PC-9 (cell line): ENCODE measurements around the gene COL4A6.

Experiments used
- CTCF ChIP-seq: fragments of 200-600 bp; sonication (generic); conservative IDR thresholded peaks from 2 replicates; pipeline ENCODE4 v1.6.1; 2017; ENCODE audit warnings: mixed run types, antibody characterized with exemption, mild to moderate bottlenecking, moderate library complexity
- EZH2 ChIP-seq: fragments of 200-600 bp; sonication (generic); IDR thresholded peaks from 2 replicates; pipeline ENCODE4 v1.8.0; 2017; ENCODE audit warnings: antibody characterized with exemption, low read depth

- TF ChIP-seq CTCF, result no peak
- TF ChIP-seq EZH2, result no peak
Observed at GRCh38 chrX:108177351-108178142, 260.7 kb downstream of the COL4A6 start.
